Measurements from ENCODE around the gene ACSL3. TPM values are rescaled to one million over a fixed set of nuclear protein-coding genes. Genes with fewer than 3 reads are reported as not detected.

The ACSL3 gene
- total RNA-seq, 1 donor from 2014 or later, result 67.5 TPM

- H3K9me3 Mint-ChIP-seq, result no peaks in the 10 kb centered on the region
- intact Hi-C loops (cut with micrococcal nuclease), result no loop called here
- peak; percentile 15 for DNase-seq
- H3K4me3 Mint-ChIP-seq, result no peak overlapping the region
- H3K27me3 Mint-ChIP-seq, result peaks cover 14% of the 10 kb centered on the region
- peaks cover 2% of the 10 kb centered on the region for H3K4me1 Mint-ChIP-seq
- no peaks in the 10 kb centered on the region for H3K36me3 Mint-ChIP-seq (ENCODE audit: low read depth)
- H3K27ac Mint-ChIP-seq, result no peak overlapping the region
Observed at GRCh38 chr2:222959358-222959757, 98.5 kb downstream of the ACSL3 start.

GRCh38 chr2:222960126-222960525 lies 99.3 kb downstream of the ACSL3 start:
- DNase-seq, result peak; percentile 42
- Mint-ChIP-seq H3K36me3 (ENCODE audit: low read depth) (no peaks in the 10 kb centered on the region), H3K4me3 (no peak overlapping the region), H3K27ac (no peak overlapping the region), H3K9me3 (no peaks in the 10 kb centered on the region), H3K27me3 (peaks cover 14% of the 10 kb centered on the region), H3K4me1 (peaks cover 2% of the 10 kb centered on the region)
- intact Hi-C loops (cut with micrococcal nuclease), result no loop called here

- Mint-ChIP-seq H3K4me1 (peaks cover 2% of the 10 kb centered on the region), H3K27me3 (peaks cover 18% of the 10 kb centered on the region), H3K4me3 (no peak overlapping the region), H3K36me3 (ENCODE audit: low read depth) (no peaks in the 10 kb centered on the region), H3K9me3 (no peaks in the 10 kb centered on the region), H3K27ac (no peak overlapping the region)
- intact Hi-C loops (cut with micrococcal nuclease), result no loop called here
- no peak for DNase-seq
Observed at GRCh38 chr2:222963641-222964040, 102.8 kb downstream of the ACSL3 start.

- no peaks in the 10 kb centered on the region for H3K36me3 Mint-ChIP-seq (ENCODE audit: low read depth)
- H3K27me3 Mint-ChIP-seq, result peaks cover 18% of the 10 kb centered on the region
- H3K4me1 Mint-ChIP-seq, result peaks cover 2% of the 10 kb centered on the region
- no peaks in the 10 kb centered on the region for H3K9me3 Mint-ChIP-seq
- no peak overlapping the region for H3K4me3 Mint-ChIP-seq
- no peak for DNase-seq
- H3K27ac Mint-ChIP-seq, result no peak overlapping the region
- intact Hi-C loops (cut with micrococcal nuclease), result no loop called here
Observed at GRCh38 chr2:222964376-222965031, 103.7 kb downstream of the ACSL3 start.

GRCh38 chr2:222965555-222965954 lies 104.7 kb downstream of the ACSL3 start:
- H3K4me1 Mint-ChIP-seq, result no peaks in the 10 kb centered on the region
- DNase-seq, result no peak
- H3K36me3 Mint-ChIP-seq (ENCODE audit: low read depth), result no peaks in the 10 kb centered on the region
- peaks cover 12% of the 10 kb centered on the region for H3K27me3 Mint-ChIP-seq
- H3K4me3 Mint-ChIP-seq, result no peak overlapping the region
- H3K27ac Mint-ChIP-seq, result no peak overlapping the region
- intact Hi-C loops (cut with micrococcal nuclease), result no loop called here
- H3K9me3 Mint-ChIP-seq, result no peaks in the 10 kb centered on the region

- Mint-ChIP-seq H3K36me3 (ENCODE audit: low read depth) (no peaks in the 10 kb centered on the region), H3K4me1 (no peaks in the 10 kb centered on the region), H3K4me3 (no peak overlapping the region), H3K27me3 (peaks cover 12% of the 10 kb centered on the region), H3K9me3 (no peaks in the 10 kb centered on the region), H3K27ac (no peak overlapping the region)
- no peak for DNase-seq
- intact Hi-C loops (cut with micrococcal nuclease), result no loop called here
Observed at GRCh38 chr2:222968550-222969155, 107.8 kb downstream of the ACSL3 start.

GRCh38 chr2:222969491-222969890 lies 108.7 kb downstream of the ACSL3 start:
- no peaks in the 10 kb centered on the region for H3K4me1 Mint-ChIP-seq
- H3K27me3 Mint-ChIP-seq, result peaks cover 12% of the 10 kb centered on the region
- no peak overlapping the region for H3K27ac Mint-ChIP-seq
- H3K9me3 Mint-ChIP-seq, result no peaks in the 10 kb centered on the region
- no peak overlapping the region for H3K4me3 Mint-ChIP-seq
- no peak for DNase-seq
- intact Hi-C loops (cut with micrococcal nuclease), result no loop called here
- no peaks in the 10 kb centered on the region for H3K36me3 Mint-ChIP-seq (ENCODE audit: low read depth)

- intact Hi-C loops (cut with micrococcal nuclease), result no loop called here
- no peak overlapping the region for H3K27ac Mint-ChIP-seq
- no peaks in the 10 kb centered on the region for H3K4me1 Mint-ChIP-seq
- H3K36me3 Mint-ChIP-seq (ENCODE audit: low read depth), result no peaks in the 10 kb centered on the region
- peaks cover 9% of the 10 kb centered on the region for H3K27me3 Mint-ChIP-seq
- H3K4me3 Mint-ChIP-seq, result no peak overlapping the region
- no peak for DNase-seq
- H3K9me3 Mint-ChIP-seq, result no peaks in the 10 kb centered on the region
Observed at GRCh38 chr2:222972420-222972819, 111.6 kb downstream of the ACSL3 start.

- Mint-ChIP-seq H3K4me3 (no peak overlapping the region), H3K27ac (no peak overlapping the region), H3K36me3 (ENCODE audit: low read depth) (no peaks in the 10 kb centered on the region), H3K27me3 (peaks cover 7% of the 10 kb centered on the region), H3K4me1 (no peaks in the 10 kb centered on the region), H3K9me3 (no peaks in the 10 kb centered on the region)
- intact Hi-C loops (cut with micrococcal nuclease), result no loop called here
- no peak for DNase-seq
Observed at GRCh38 chr2:222973237-222973636, 112.4 kb downstream of the ACSL3 start.

- no peaks in the 10 kb centered on the region for H3K36me3 Mint-ChIP-seq (ENCODE audit: low read depth)
- no peak for DNase-seq
- intact Hi-C loops (cut with micrococcal nuclease), result no loop called here
- no peak overlapping the region for H3K27ac Mint-ChIP-seq
- no peaks in the 10 kb centered on the region for H3K4me1 Mint-ChIP-seq
- H3K9me3 Mint-ChIP-seq, result no peaks in the 10 kb centered on the region
- peaks cover 7% of the 10 kb centered on the region for H3K27me3 Mint-ChIP-seq
- H3K4me3 Mint-ChIP-seq, result no peak overlapping the region
Observed at GRCh38 chr2:222973733-222974132, 112.9 kb downstream of the ACSL3 start.

GRCh38 chr2:222976521-222977061 lies 115.8 kb downstream of the ACSL3 start:
- no peaks in the 10 kb centered on the region for H3K4me1 Mint-ChIP-seq
- no peaks in the 10 kb centered on the region for H3K9me3 Mint-ChIP-seq
- no peak overlapping the region for H3K4me3 Mint-ChIP-seq
- H3K36me3 Mint-ChIP-seq (ENCODE audit: low read depth), result no peaks in the 10 kb centered on the region
- peaks cover 3% of the 10 kb centered on the region for H3K27me3 Mint-ChIP-seq
- H3K27ac Mint-ChIP-seq, result no peak overlapping the region
- DNase-seq, result no peak
- intact Hi-C loops (cut with micrococcal nuclease), result no loop called here

- intact Hi-C loops (cut with micrococcal nuclease), result no loop called here
- DNase-seq, result no peak
- no peaks in the 10 kb centered on the region for H3K9me3 Mint-ChIP-seq
- H3K27me3 Mint-ChIP-seq, result peaks cover 3% of the 10 kb centered on the region
- H3K4me3 Mint-ChIP-seq, result no peak overlapping the region
- H3K36me3 Mint-ChIP-seq (ENCODE audit: low read depth), result no peaks in the 10 kb centered on the region
- no peak overlapping the region for H3K27ac Mint-ChIP-seq
- no peaks in the 10 kb centered on the region for H3K4me1 Mint-ChIP-seq
Observed at GRCh38 chr2:222977121-222977520, 116.3 kb downstream of the ACSL3 start.

GRCh38 chr2:222978850-222979249 lies 118.0 kb downstream of the ACSL3 start:
- Mint-ChIP-seq H3K9me3 (no peaks in the 10 kb centered on the region), H3K27me3 (peaks cover 8% of the 10 kb centered on the region), H3K36me3 (ENCODE audit: low read depth) (no peaks in the 10 kb centered on the region), H3K4me1 (peaks cover 4% of the 10 kb centered on the region), H3K27ac (no peak overlapping the region), H3K4me3 (no peak overlapping the region)
- intact Hi-C loops (cut with micrococcal nuclease), result no loop called here
- DNase-seq, result no peak

- Mint-ChIP-seq H3K9me3 (no peaks in the 10 kb centered on the region), H3K36me3 (ENCODE audit: low read depth) (no peaks in the 10 kb centered on the region), H3K4me1 (peaks cover 4% of the 10 kb centered on the region), H3K27ac (no peak overlapping the region), H3K4me3 (no peak overlapping the region), H3K27me3 (peaks cover 8% of the 10 kb centered on the region)
- no peak for DNase-seq
- intact Hi-C loops (cut with micrococcal nuclease), result no loop called here
Observed at GRCh38 chr2:222979484-222979883, 118.6 kb downstream of the ACSL3 start.
